ENCODE results near the gene SSTR5. TPM values are rescaled to one million over a fixed set of nuclear protein-coding genes. Genes with fewer than 3 reads are reported as not detected.

The SSTR5 gene
- total RNA-seq, 1 donor from 2014 or later = not detected

DNA sequence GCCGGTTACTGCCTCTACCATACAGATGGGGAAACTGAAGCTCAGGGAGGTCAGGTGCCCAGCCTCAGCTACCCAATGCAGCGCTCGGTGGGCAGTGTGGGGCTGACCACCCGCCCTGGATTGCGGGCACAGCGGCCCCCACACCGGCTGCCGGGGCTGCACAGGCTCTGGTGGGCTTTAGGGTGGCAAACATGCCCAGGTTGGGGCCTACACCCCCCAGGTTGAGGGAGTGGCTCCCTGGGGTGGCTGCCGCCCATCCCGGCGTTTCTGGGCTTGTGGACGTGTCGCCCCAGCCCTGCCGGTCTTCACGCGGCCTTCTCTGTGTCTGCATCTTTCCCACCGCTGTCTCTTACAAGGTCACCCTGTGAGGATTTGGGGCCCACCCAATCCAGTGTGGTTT, 40.9 kb upstream of the SSTR5 start:
- no peak overlapping the region for H3K27ac ChIP-seq
- H3K4me3 ChIP-seq = no peak overlapping the region
- H3K27me3 ChIP-seq (ENCODE audit: low read depth) = peaks cover 45% of the 10 kb centered on the region
- no peaks in the 10 kb centered on the region for H3K36me3 ChIP-seq
- H3K9me3 ChIP-seq = no peaks in the 10 kb centered on the region
- no peaks in the 10 kb centered on the region for H3K4me1 ChIP-seq
- intact Hi-C loops (cut with DNase I) = no loop called here
- TF ChIP-seq, protein P1, sequence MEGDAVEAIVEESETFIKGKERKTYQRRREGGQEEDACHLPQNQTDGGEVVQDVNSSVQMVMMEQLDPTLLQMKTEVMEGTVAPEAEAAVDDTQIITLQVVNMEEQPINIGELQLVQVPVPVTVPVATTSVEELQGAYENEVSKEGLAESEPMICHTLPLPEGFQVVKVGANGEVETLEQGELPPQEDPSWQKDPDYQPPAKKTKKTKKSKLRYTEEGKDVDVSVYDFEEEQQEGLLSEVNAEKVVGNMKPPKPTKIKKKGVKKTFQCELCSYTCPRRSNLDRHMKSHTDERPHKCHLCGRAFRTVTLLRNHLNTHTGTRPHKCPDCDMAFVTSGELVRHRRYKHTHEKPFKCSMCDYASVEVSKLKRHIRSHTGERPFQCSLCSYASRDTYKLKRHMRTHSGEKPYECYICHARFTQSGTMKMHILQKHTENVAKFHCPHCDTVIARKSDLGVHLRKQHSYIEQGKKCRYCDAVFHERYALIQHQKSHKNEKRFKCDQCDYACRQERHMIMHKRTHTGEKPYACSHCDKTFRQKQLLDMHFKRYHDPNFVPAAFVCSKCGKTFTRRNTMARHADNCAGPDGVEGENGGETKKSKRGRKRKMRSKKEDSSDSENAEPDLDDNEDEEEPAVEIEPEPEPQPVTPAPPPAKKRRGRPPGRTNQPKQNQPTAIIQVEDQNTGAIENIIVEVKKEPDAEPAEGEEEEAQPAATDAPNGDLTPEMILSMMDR (IDR thresholded peaks at IDR 0.05) = no peak
- DNase-seq = no peak
- no peak for ATAC-seq

DNA sequence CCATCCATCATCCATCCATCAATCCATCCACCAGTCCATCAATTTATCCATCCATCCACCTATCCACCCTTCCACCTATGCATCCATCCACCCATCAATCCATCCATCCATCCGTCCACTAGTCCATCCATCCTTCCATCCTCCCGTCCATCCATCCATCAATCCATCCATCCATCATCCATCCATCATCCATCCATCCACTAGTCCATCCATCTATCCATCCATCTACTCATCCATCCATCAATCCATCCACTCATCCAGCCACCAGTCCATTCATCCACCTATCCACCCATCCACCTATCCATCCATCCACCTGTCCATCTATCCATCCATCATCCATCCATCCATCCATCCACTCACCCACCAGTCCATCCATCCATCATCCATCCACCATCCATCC, 39.9 kb upstream of the SSTR5 start:
- Histone ChIP-seq H3K4me3 (no peak overlapping the region), H3K36me3 (no peaks in the 10 kb centered on the region), H3K27me3 (ENCODE audit: low read depth) (peaks cover 52% of the 10 kb centered on the region), H3K27ac (no peak overlapping the region), H3K4me1 (no peaks in the 10 kb centered on the region), H3K9me3 (no peaks in the 10 kb centered on the region)
- DNase-seq (no peak), ATAC-seq (no peak)
- intact Hi-C loops (cut with DNase I) = no loop called here
- TF ChIP-seq, protein P1 (IDR thresholded peaks at IDR 0.05) = no peak

DNA sequence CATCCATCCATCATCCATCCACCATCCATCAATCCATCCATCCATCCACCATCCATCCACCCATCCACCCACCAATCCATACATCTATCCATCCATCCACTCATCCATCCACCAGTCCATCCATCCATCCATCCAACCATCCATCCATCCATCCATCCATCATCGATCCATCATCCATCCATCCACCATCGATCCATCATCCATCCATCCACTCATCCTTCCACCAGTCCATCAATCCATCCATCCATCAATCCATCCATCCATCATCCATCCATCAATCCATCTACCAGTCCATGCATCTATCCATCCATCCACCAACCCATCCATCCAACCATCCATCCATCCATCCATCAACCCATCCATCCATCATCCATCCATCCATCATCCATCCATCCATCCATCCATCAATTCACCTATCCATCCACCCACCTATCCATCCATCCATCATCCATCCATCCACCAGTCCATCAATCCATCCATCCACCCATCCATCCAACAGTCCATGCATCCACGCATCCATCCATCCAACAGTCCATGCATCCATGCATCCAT, 39.3 kb upstream of the SSTR5 start:
- Histone ChIP-seq H3K27ac (no peak overlapping the region), H3K4me3 (no peak overlapping the region), H3K4me1 (no peaks in the 10 kb centered on the region), H3K27me3 (ENCODE audit: low read depth) (peaks cover 58% of the 10 kb centered on the region), H3K9me3 (no peaks in the 10 kb centered on the region), H3K36me3 (no peaks in the 10 kb centered on the region)
- TF ChIP-seq, protein P1 (IDR thresholded peaks at IDR 0.05) = no peak
- ATAC-seq (no peak), DNase-seq (no peak)
- intact Hi-C loops (cut with DNase I) = no loop called here

DNA sequence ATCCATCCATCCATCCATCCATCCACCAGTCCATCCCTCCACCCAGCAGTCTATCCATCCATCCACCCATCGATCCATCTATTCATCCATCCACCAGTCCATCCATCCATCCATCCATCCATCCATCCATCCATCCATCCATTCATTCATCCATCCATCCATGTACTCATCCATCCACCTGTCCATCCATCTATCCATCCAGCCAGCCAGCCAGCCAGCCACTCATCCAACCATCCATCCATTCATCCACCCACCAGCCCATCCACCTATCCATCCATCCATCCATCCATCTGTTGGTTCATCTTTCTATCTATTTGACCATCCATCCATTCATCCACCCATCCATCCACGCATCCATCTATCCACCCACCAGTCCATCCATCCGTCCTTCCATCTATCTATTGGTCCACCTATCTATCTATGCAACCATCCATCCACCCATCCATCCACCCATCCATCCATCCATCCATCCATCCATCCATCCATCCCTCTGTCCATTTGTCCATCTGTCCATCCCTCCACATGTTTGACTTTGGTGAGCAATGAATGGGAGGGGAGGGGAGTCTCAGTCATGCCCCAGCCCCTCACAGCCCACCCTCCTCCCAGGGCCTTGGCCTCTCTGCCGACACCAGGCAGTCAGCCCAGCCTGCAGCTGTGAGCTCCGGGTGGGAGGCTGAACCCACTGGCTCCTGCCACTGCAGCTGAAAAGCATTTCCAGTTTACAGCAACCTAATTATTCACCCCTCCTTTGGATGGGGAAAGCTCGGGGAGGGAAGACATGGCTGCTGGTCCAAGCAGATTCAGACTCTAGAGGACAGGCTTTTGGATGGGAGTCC, 38.1 kb upstream of the SSTR5 start:
- TF ChIP-seq, protein P1 (IDR thresholded peaks at IDR 0.05) = no peak
- Histone ChIP-seq H3K9me3 (no peaks in the 10 kb centered on the region), H3K27ac (no peak overlapping the region), H3K27me3 (ENCODE audit: low read depth) (peaks cover 54% of the 10 kb centered on the region), H3K4me3 (no peak overlapping the region), H3K4me1 (no peaks in the 10 kb centered on the region), H3K36me3 (no peaks in the 10 kb centered on the region)
- DNase-seq (no peak), ATAC-seq (no peak)
- intact Hi-C loops (cut with DNase I) = no loop called here

DNA sequence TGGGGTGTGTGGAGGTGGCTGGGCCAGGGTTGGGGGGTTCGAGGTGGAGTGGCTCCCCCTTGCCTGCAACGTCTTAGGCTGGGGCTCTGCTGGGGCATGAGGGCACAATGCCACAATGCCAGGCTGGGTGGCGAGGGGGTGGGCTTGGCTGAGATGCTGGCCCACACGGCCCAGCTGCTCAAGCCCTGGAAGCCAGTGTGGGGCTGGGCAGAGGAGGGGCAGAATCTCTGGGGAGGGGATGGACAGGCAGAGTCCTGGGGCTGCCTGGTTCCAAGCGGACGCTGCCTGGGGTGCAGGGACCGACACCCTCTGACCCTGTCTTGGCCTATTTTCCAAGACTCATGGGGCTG, 37.5 kb upstream of the SSTR5 start:
- intact Hi-C loops (cut with DNase I) = no loop called here
- H3K4me3 ChIP-seq = no peak overlapping the region
- TF ChIP-seq, protein P1 (IDR thresholded peaks at IDR 0.05) = no peak
- no peaks in the 10 kb centered on the region for H3K9me3 ChIP-seq
- H3K36me3 ChIP-seq = no peaks in the 10 kb centered on the region
- no peak overlapping the region for H3K27ac ChIP-seq
- no peak for DNase-seq
- no peak for ATAC-seq
- H3K4me1 ChIP-seq = no peaks in the 10 kb centered on the region
- peaks cover 54% of the 10 kb centered on the region for H3K27me3 ChIP-seq (ENCODE audit: low read depth)
